ENCODE data around the gene RPL13A.
A peak's percentile ranks its signal among the peaks of the same experiment; 100 is the strongest.

GRCh38 chr19:49512970-49513745 lies 25.8 kb downstream of the RPL13A start:
- peak; percentile 49 for TF ChIP-seq POLR2A (IDR thresholded peaks at IDR 0.05)
- no peak for TF ChIP-seq CTCF (IDR thresholded peaks at IDR 0.05)

All from prostate gland (tissue), 2 donors.